Measurements from ENCODE around the gene SHOC1. TPM values are rescaled to one million over a fixed set of nuclear protein-coding genes. Genes with fewer than 3 reads are reported as not detected.

The SHOC1 gene
- total and polyA plus RNA-seq, 2 of the 4 experiments (the other 2 are of a cell fraction) = 0.03 TPM; not detected in 1

- BruUV-seq (replicated peaks) = no TSS peak
- TF ChIP-seq SMC3 (IDR thresholded peaks at IDR 0.05; ENCODE audit: low read depth, low read length) (no peak), BHLHE40 (IDR thresholded peaks at IDR 0.05; ENCODE audit: low read depth, low read length) (no peak), MAFK (IDR thresholded peaks at IDR 0.05; ENCODE audit: low read depth, low read length) (no peak), RCOR1 (IDR thresholded peaks at IDR 0.05; ENCODE audit: insufficient replicate concordance, low read length) (no peak), RAD21 (IDR thresholded peaks at IDR 0.05; ENCODE audit: low read length) (no peak), NFE2L2 (IDR thresholded peaks at IDR 0.05; ENCODE audit: low read depth, low read length) (no peak), POLR2A (IDR thresholded peaks at IDR 0.05; ENCODE audit: low read depth, low read length) (no peak), FOS (IDR thresholded peaks at IDR 0.05; ENCODE audit: low read depth, low read length) (no peak), CEBPB (IDR thresholded peaks at IDR 0.05; ENCODE audit: low read depth, low read length) (no peak), CHD1 (IDR thresholded peaks at IDR 0.05; ENCODE audit: low read depth, low read length) (no peak), USF2 (IDR thresholded peaks at IDR 0.05; ENCODE audit: low read depth, low read length) (no peak), ELK1 (IDR thresholded peaks at IDR 0.05; ENCODE audit: borderline replicate concordance, low read depth, low read length) (no peak), MAZ (IDR thresholded peaks at IDR 0.05; ENCODE audit: borderline replicate concordance, low read depth, low read length) (no peak), CTCF (conservative IDR thresholded peaks at IDR 0.05; ENCODE audit: low read depth, low read length) (no peak), RFX5 (IDR thresholded peaks at IDR 0.05; ENCODE audit: low read depth, low read length) (no peak), MXI1 (IDR thresholded peaks at IDR 0.05; ENCODE audit: borderline replicate concordance, low read depth, low read length) (no peak)
- Histone ChIP-seq H2AK5ac (ENCODE audit: low read depth, low read length) (no peak overlapping the region), H3K4me3 (ENCODE audit: insufficient read depth, low read depth, low read length) (no peak overlapping the region), H3K18ac (ENCODE audit: low read depth, low read length) (no peak overlapping the region), H2BK20ac (ENCODE audit: low read depth, low read length) (peak overlapping the region; percentile 16; the same call in 1 of the 2 replicates), H3K9ac (ENCODE audit: low read depth, low read length) (no peak overlapping the region), H3K79me1 (ENCODE audit: low read depth in 1 of 2, low read length in 2 of 2) (no peaks in the 10 kb centered on the region), H3K14ac (replicated peaks; ENCODE audit: low read depth, low read length) (0 out of 2 replicates have a peak overlapping the region, but pooled peaks have one; percentile 37), H4K8ac (ENCODE audit: low read depth in 2 of 2, low read length in 2 of 2) (no peak overlapping the region), H3K9me3 (ENCODE audit: control insufficient read depth, insufficient read depth, low read length) (no peaks in the 10 kb centered on the region), H3K4ac (ENCODE audit: low read depth, low read length) (no peak overlapping the region), H3K36me3 (ENCODE audit: control insufficient read depth, insufficient read depth, low read length) (no peaks in the 10 kb centered on the region), H3K23ac (ENCODE audit: low read depth, low read length) (no peak overlapping the region), H4K91ac (ENCODE audit: insufficient read depth, low read depth, low read length) (no peak overlapping the region), H3K4me2 (ENCODE audit: low read depth, low read length) (no peak overlapping the region), H3K9me1 (ENCODE audit: insufficient read depth, low read length) (no peaks in the 10 kb centered on the region), H2BK15ac (ENCODE audit: low read depth, low read length) (no peak overlapping the region), H4K5ac (ENCODE audit: low read depth, low read length) (no peak overlapping the region), H2BK5ac (ENCODE audit: low read depth, low read length, poor library complexity, severe bottlenecking) (no peak overlapping the region), H3K27ac (ENCODE audit: insufficient read depth, low read length) (no peak overlapping the region), H2BK120ac (ENCODE audit: low read depth, low read length) (no peak overlapping the region), H2AK9ac (replicated peaks; ENCODE audit: low read depth, low read length, poor library complexity) (no peak overlapping the region), H2AFZ (replicated peaks; ENCODE audit: low read length, poor library complexity) (no peak overlapping the region), H4K20me1 (ENCODE audit: insufficient read depth, low read length) (no peaks in the 10 kb centered on the region), H3K56ac (ENCODE audit: extremely low read depth, insufficient read depth, low read length) (no peak overlapping the region), H3K4me1 (ENCODE audit: control insufficient read depth, insufficient read depth, low read length) (peaks cover 2% of the 10 kb centered on the region; the same call in 1 of the 2 replicates), H3K27me3 (ENCODE audit: control insufficient read depth, insufficient read depth, low read length) (no peaks in the 10 kb centered on the region)
- DNase-seq (no peak), ATAC-seq (ENCODE audit: low read depth) (no peak)
- dilution Hi-C loops (cut with HindIII; ENCODE audit: low sequenced_read_pairs, unreplicated experiment) (no loop called here), in situ Hi-C loops (cut with MboI; ENCODE audit: low sequenced_read_pairs) (no loop called here), intact Hi-C loops (cut with micrococcal nuclease) (no loop called here)
- ChIA-PET CTCF (no interaction called here), POLR2A (ENCODE audit: unreplicated experiment) (no interaction called here)
- WGBS, 2 experiments (ENCODE audit: extremely low coverage in 2 of 2, insufficient read length in 1 of 2) = no CpG with 5 or more reads among the region's 1 CpG
These were observed 12.5 kb upstream of the SHOC1 start for GRCh38 chr9:111807197-111807596.

Data from IMR-90 (cell line).